Loucy (cell line): Measurements from ENCODE around the gene CHAF1B.
"Not testable (repeated sequence)": the region's sequence is repeated elsewhere in the genome, so short reads cannot be mapped to it uniquely, and the experiment has no call there.

Experiments
- EZH2phosphoT487 ChIP-seq: fragments of 200-600 bp; IDR thresholded peaks from 2 replicates; pipeline ENCODE4 v1.6.1; 2018; ENCODE audit warnings: antibody characterized with exemption, mild to moderate bottlenecking, moderate library complexity, borderline replicate concordance
- TF ChIP-seq, protein P1 (sequence below): fragments of 200-600 bp; sonication (generic); conservative IDR thresholded peaks from 2 replicates; pipeline ENCODE4 v1.5.1; 2014; ENCODE audit warnings: mild to moderate bottlenecking, antibody characterized with exemption, low read length

DNA sequence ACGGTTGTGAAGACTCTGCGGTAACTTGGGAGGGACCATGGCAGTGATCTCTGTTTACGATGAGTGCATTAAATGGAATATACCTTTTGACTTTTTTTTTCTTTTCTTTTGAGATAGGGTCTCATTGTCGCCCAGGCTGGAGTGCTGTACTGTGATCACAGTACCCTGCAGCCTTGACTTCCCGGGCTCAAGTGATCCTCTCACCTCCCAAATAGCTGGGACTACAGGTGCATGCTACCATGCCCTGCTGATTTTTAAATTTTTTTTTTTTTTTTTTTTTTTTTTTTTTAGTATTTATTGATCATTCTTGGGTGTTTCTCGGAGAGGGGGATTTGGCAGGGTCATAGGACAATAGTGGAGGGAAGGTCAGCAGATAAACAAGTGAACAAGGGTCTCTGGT is 6.5 kb downstream of the CHAF1B start:
- TF ChIP-seq, protein P1, sequence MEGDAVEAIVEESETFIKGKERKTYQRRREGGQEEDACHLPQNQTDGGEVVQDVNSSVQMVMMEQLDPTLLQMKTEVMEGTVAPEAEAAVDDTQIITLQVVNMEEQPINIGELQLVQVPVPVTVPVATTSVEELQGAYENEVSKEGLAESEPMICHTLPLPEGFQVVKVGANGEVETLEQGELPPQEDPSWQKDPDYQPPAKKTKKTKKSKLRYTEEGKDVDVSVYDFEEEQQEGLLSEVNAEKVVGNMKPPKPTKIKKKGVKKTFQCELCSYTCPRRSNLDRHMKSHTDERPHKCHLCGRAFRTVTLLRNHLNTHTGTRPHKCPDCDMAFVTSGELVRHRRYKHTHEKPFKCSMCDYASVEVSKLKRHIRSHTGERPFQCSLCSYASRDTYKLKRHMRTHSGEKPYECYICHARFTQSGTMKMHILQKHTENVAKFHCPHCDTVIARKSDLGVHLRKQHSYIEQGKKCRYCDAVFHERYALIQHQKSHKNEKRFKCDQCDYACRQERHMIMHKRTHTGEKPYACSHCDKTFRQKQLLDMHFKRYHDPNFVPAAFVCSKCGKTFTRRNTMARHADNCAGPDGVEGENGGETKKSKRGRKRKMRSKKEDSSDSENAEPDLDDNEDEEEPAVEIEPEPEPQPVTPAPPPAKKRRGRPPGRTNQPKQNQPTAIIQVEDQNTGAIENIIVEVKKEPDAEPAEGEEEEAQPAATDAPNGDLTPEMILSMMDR, result not testable (repeated sequence)
- not testable (repeated sequence) for TF ChIP-seq EZH2phosphoT487
